Mammary epithelial cell (primary cell): ENCODE data around the gene COMMD1.
"Not testable (repeated sequence)": the region's sequence is repeated elsewhere in the genome, so short reads cannot be mapped to it uniquely, and the experiment has no call there.

ENCODE experiments used
- EZH2 ChIP-seq: IDR thresholded peaks from 2 replicates; pipeline ENCODE4 v1.6.1; 2012; ENCODE audit warnings: low read length, inconsistent platforms, borderline replicate concordance
- TF ChIP-seq, protein P1 (sequence below), 2 donors: IDR thresholded peaks in 1 of 2; conservative IDR thresholded peaks in 1 of 2; 2 replicates each; pipeline ENCODE4 v1.5.1; 2011 to 2012; ENCODE audit warnings: inconsistent platforms in 2 of 2, low read length in 2 of 2, mild to moderate bottlenecking in 2 of 2, control low read depth in 1 of 2, low read depth in 1 of 2; ENCODE audit not compliant: insufficient read depth in 1 of 2; ENCODE audit errors: extremely low read depth in 1 of 2

DNA sequence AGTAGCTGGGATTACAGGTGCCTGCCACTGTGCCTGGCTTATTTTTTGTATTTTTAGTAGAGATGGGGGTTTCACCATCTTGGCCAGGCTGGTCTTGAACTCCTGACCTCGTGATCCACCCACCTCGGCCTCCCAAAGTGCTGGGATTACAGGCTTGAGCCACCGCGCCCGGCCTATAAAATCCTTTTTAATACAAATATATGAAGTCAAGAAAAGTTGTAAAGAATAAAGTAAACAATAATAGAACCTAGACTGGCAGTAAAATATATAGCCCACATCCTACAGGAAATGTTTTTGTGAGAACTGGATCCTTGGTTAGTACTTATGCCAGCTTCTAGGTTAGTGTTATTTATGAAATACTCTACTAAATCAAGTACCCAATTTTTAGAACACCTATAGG lies 99.0 kb downstream of the COMMD1 start:
- TF ChIP-seq, protein P1, sequence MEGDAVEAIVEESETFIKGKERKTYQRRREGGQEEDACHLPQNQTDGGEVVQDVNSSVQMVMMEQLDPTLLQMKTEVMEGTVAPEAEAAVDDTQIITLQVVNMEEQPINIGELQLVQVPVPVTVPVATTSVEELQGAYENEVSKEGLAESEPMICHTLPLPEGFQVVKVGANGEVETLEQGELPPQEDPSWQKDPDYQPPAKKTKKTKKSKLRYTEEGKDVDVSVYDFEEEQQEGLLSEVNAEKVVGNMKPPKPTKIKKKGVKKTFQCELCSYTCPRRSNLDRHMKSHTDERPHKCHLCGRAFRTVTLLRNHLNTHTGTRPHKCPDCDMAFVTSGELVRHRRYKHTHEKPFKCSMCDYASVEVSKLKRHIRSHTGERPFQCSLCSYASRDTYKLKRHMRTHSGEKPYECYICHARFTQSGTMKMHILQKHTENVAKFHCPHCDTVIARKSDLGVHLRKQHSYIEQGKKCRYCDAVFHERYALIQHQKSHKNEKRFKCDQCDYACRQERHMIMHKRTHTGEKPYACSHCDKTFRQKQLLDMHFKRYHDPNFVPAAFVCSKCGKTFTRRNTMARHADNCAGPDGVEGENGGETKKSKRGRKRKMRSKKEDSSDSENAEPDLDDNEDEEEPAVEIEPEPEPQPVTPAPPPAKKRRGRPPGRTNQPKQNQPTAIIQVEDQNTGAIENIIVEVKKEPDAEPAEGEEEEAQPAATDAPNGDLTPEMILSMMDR (conservative IDR thresholded peaks at IDR 0.05 in 1 of 2, IDR thresholded peaks at IDR 0.05 in 1 of 2; ENCODE audit: extremely low read depth in 1 of 2, insufficient read depth in 1 of 2, low read depth in 1 of 2, low read length in 2 of 2) = not testable (repeated sequence)
- not testable (repeated sequence) for TF ChIP-seq EZH2
